Loucy (cell line): ENCODE measurements around the gene KRTAP10-11.
"Not testable (repeated sequence)": the region's sequence is repeated elsewhere in the genome, so short reads cannot be mapped to it uniquely, and the experiment has no call there.

Experiments used
- EZH2phosphoT487 ChIP-seq: fragments of 200-600 bp; IDR thresholded peaks from 2 replicates; pipeline ENCODE4 v1.6.1; 2018; ENCODE audit warnings: antibody characterized with exemption, mild to moderate bottlenecking, moderate library complexity, borderline replicate concordance
- TF ChIP-seq, protein P1 (sequence below): fragments of 200-600 bp; sonication (generic); conservative IDR thresholded peaks from 2 replicates; pipeline ENCODE4 v1.5.1; 2014; ENCODE audit warnings: mild to moderate bottlenecking, antibody characterized with exemption, low read length

DNA sequence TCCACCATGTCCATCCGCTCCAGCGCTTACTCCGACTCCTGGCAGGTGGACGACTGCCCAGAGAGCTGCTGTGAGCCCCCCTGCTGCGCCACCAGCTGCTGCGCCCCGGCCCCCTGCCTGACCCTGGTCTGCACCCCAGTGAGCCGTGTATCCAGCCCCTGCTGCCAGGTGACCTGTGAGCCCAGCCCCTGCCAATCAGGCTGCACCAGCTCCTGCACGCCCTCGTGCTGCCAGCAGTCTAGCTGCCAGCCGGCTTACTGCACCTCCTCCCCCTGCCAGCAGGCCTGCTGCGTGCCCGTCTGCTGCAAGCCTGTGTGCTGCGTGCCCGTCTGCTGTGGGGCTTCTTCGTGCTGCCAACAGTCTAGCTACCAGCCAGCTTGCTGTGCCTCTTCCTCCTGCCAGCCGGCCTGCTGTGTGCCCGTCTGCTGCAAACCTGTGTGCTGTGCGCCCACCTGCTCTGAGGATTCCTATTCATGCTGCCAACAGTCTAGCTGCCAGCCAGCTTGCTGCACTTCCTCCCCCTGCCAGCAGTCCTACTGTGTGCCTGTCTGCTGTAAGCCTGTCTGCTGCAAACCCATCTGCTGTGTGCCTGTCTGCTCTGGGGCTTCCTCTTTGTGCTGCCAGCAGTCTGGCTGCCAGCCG, 18.9 kb upstream of the KRTAP10-11 start:
- TF ChIP-seq, protein P1, sequence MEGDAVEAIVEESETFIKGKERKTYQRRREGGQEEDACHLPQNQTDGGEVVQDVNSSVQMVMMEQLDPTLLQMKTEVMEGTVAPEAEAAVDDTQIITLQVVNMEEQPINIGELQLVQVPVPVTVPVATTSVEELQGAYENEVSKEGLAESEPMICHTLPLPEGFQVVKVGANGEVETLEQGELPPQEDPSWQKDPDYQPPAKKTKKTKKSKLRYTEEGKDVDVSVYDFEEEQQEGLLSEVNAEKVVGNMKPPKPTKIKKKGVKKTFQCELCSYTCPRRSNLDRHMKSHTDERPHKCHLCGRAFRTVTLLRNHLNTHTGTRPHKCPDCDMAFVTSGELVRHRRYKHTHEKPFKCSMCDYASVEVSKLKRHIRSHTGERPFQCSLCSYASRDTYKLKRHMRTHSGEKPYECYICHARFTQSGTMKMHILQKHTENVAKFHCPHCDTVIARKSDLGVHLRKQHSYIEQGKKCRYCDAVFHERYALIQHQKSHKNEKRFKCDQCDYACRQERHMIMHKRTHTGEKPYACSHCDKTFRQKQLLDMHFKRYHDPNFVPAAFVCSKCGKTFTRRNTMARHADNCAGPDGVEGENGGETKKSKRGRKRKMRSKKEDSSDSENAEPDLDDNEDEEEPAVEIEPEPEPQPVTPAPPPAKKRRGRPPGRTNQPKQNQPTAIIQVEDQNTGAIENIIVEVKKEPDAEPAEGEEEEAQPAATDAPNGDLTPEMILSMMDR: not testable (repeated sequence)
- not testable (repeated sequence) for TF ChIP-seq EZH2phosphoT487
